NCI-H2107 (cell line): ENCODE results near the gene CBX5.
A peak's percentile ranks its signal among the peaks of the same experiment; 100 is the strongest.

Experiments used
- DNase-seq: peaks from one replicate; lab custom pipeline; 2025; lab: John Stamatoyannopoulos, UW

CBX5 gene

GRCh38 chr12:54222609-54223008 is 57.3 kb downstream of the CBX5 start:
- no peak for DNase-seq

DNA sequence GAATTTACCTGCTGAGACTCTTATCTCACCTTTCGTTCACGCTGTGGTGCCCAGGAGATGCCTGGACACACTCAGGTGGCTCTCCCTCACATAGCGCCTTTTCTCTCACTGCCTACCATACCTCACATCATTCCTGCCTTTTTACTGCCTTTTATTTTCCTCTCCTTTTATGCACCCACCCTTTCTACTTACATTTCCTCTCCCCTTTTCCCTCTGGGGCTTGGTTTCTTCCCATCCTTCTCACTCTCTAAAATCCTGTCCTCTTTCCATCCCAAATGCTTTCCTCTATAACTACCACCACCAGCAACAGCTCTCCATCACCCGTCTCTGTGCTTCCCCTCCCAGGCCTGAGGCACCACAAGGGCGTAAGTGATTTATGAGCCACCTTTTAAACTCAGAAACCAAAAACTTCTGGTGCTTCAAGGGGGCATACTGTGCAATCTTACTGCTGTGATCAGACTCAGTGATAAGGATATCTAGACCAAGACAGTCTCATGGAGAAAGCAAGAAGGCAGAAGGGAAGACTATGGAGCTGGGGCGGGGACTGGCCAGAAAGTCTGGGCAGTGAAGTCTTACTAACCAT is 58.4 kb downstream of the CBX5 start:
- no peak for DNase-seq

DNA sequence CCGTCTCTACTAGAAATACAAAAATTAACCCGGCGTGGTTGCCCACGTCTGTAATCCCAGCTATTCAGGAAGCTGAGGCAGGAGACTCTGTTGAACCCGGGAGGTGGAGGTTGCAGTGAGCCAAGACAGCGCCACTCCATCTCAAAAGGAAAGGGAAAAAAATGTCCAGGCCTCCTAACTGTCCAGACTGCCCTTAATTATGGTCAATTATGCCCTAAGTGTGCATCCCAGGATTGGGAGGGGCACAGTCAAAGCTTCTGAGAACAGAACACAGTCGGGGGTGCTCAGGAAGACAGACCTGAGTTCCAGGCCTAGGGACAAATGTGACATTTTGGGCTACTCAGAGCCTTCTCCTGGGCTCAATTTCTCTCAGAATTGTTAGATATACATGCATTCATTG is 59.4 kb downstream of the CBX5 start:
- no peak for DNase-seq

- DNase-seq = peak; percentile 41
Observed at GRCh38 chr12:54220092-54220557, 59.8 kb downstream of the CBX5 start.

DNA sequence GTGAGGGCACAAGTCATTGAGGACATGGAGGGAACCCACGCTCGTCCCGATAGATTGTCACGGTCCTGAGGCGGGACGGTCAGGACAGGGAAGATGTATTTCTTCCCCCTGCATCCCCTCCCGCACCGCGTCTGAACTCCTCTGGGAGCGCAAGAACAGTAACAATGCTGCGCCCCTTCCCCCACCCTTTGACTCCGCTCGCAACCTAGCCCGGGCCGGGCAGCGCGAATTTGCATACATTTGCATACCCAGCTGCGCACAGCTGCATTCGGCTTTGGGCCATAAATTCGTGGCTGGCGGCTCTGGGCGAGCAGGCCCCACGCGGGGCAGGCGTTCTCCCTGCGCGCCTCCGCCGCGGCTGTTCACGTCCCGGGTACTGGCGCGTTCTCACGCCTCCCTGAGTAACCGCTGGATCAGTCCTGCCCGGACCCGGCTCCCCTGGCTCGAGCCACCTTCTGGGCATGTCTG is 62.1 kb downstream of the CBX5 start:
- DNase-seq = no peak

DNA sequence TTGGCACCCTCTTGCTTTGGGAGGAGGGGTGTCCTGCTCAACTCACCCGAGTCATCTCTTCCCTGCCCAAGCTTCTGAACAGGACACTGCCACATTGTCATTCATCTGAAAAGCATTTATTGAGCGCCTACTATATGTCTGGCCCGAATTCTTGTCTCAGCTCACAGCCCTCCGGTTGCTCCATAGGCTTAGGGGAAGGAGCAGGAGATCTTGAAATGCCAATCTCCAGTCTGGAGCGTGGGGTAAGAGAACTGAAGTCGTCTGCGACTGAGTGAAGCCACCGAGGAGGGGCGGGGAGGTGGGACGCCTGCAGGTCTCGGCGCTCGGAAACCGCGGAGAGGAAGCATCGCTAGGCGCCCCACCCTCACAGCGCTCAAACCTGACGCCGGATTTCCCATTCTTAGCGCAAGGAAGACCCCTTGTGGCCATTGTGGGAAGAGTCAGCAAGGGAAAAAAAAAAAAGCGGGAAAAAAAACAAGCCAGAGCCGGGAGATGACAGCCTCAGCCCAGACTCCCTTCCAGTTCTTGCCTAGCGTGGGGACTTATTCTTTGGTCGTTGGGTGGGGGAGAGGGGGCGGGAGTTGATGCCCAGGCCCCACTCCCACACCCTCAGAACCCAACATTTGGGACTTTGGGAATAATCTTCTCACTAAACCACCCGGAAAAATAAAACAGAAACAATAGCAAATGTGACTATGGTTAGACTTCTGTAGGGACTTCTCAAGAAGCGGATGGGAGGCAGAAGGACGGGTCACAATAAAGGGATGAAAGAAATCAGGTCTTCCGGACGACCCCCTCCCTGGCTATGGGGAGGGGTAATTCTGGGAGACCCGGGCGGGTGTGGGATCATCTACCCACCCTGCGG is 62.9 kb downstream of the CBX5 start:
- peak; percentile 90 for DNase-seq

DNA sequence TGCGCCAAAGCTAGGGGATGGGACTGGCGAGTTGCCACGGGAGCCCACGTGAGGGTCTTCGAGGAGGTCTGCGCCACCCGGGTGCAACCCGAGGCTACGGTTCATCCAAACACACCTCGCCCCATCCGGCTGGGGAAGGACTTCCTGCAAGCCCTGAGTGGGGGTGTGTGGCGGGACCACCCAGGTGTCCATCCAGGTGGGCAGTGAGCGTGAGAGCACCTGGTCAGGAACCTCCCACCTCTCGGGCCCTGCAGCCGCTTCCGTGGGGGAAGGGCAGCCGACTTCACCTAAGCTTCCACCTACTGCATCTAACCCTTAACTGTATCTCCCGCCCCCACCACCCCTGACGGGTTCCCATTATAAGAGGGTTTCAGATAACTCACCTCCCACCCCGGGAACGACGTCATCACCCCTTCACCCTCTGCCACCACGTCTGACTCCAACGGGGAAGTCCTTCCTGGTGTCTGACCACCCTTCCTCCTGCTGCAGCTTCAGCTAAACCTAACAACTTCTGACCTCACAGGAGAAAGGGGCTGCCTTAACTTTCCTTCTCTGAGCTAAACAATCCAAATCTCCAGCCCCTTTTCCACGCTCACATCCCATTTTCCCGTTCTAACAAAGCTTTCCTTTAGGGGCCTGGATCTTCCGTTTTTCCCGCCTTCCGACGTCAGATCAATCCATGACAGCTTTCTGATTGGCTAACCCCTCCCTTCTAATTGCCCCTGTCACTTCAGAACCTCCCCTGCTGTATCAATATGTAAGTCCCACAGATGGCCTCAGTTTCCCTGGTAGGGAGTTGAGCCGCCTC is 63.7 kb downstream of the CBX5 start:
- no peak for DNase-seq

GRCh38 chr12:54214553-54215406 is 65.1 kb downstream of the CBX5 start:
- DNase-seq = peak; percentile 70

GRCh38 chr12:54213079-54213478 is 66.8 kb downstream of the CBX5 start:
- no peak for DNase-seq

- DNase-seq = no peak
Observed at GRCh38 chr12:54211920-54212319, 68.0 kb downstream of the CBX5 start.

DNA sequence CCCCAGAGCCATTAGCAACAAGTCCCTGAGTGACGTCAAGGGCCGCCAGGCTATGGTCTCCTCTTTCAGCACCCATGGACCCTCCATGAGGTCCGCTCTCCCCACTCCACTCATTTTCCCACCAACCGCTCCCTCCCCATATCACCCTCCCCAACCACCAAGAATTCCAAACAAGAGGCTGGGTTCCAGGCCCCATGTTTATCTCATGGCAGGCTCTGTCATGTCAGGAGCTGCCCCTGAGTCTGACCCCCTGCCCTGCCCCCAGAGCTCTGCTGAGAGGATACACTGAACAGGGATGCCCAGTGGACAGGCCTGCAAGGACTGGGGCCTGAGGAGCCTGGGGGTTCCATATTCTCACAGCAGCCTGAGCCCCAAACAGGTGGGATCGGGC is 69.5 kb downstream of the CBX5 start:
- no peak for DNase-seq

- no peak for DNase-seq
Observed at GRCh38 chr12:54208591-54208990, 71.3 kb downstream of the CBX5 start.

- DNase-seq = peak; percentile 60
Observed at GRCh38 chr12:54207539-54208294, 72.2 kb downstream of the CBX5 start.

DNA sequence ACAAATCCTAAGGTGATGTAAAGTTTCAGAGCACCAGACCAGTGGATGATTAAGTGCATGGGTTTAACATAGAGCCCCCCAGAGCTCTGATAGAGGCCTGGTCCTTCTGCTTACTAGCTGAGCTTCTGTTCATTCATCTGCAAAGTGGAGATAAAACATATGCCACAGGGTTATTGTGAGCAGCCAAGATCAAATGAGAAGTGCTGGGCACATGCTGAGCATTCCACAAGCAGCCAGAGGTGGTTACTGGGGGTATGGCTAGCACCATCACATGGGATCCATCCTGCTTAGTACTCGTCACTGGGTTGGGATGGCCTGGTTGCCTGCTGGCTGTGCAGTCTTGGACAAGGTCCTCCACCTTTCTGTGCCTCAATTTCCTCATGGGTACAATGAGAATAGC is 73.1 kb downstream of the CBX5 start:
- DNase-seq = no peak

DNA sequence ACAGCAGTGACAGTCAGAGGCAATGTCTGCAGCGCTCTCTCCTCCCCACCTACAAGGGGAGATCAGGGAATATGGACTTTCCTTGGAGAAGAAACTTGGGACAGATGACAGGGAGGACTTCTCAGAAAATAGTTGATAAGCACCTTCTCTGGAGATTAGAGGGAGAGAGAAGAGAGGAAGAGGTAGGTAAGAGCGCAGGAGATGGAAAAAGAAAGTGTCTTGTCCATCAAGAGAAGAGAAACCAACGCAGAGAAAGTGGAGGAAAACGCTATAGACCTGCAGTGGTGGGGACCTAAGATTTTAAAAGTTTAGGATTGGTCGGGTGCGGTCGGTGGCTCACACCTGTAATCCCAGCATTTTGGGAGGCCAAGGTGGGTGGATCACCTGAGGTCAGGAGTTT is 75.6 kb downstream of the CBX5 start:
- DNase-seq = no peak

- DNase-seq = peak; percentile 49
Observed at GRCh38 chr12:54201001-54201794, 78.7 kb downstream of the CBX5 start.

- no peak for DNase-seq
Observed at GRCh38 chr12:54200412-54200811, 79.5 kb downstream of the CBX5 start.

- DNase-seq = no peak
Observed at GRCh38 chr12:54199917-54200316, 80.0 kb downstream of the CBX5 start.

DNA sequence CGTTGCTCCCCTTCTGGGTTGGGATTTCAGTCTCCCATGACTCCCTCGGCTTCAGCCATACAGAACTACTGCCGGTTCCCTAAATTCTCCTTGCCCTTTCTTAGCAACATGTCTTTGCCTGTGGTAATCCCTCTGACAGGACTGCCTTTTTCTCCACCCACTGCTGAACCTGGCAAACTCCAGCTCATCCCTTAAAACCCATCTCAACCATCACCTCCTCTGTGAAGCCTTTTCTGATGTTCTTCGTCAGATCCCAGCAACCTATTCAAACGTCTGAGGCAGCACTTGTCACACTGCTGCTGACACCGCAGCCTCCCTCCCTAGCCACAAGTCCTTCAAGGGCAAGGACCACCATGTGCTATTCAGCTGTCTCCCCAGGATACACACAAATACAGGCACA is 80.9 kb downstream of the CBX5 start:
- no peak for DNase-seq

- no peak for DNase-seq
Observed at GRCh38 chr12:54197431-54197909, 82.5 kb downstream of the CBX5 start.
